DOHH2 (cell line): Measurements from ENCODE around the gene SHMT2.

Experiments
- H3F3A ChIP-seq: fragments of 200-600 bp; sonication (generic), shearing (Covaris generic); 2 replicates; pipeline ENCODE4 v1.6.0; 2016; ENCODE audit warnings: antibody characterized with exemption, mild to moderate bottlenecking; ENCODE audit not compliant: control insufficient read depth, insufficient read depth
- H3K27ac ChIP-seq: fragments of 200-600 bp; sonication (generic); 2 replicates; pipeline ENCODE4 v1.5.1; 2014; ENCODE audit warnings: low read depth, mild to moderate bottlenecking, low read length, moderate library complexity
- H3K27me3 ChIP-seq: fragments of 200-600 bp; sonication (generic); 2 replicates; pipeline ENCODE4 v1.6.1; 2014; ENCODE audit warnings: mild to moderate bottlenecking, low read length, mixed read lengths; ENCODE audit not compliant: control insufficient read depth
- H3K36me3 ChIP-seq: fragments of 200-600 bp; sonication (generic); 2 replicates; pipeline ENCODE4 v1.6.1; 2014; ENCODE audit warnings: mild to moderate bottlenecking, low read length, moderate library complexity, mixed read lengths; ENCODE audit not compliant: control insufficient read depth
- H3K4me1 ChIP-seq: fragments of 200-600 bp; sonication (generic); 2 replicates; pipeline ENCODE4 v1.6.1; 2014; ENCODE audit warnings: mild to moderate bottlenecking, low read length, mixed read lengths; ENCODE audit not compliant: control insufficient read depth
- H3K4me2 ChIP-seq: fragments of 200-600 bp; sonication (generic); 2 replicates; pipeline ENCODE4 v1.6.0; 2014; ENCODE audit warnings: mild to moderate bottlenecking, low read length, moderate library complexity
- H3K4me3 ChIP-seq: fragments of 200-600 bp; sonication (generic); 2 replicates; pipeline ENCODE4 v1.5.1; 2014; ENCODE audit warnings: mild to moderate bottlenecking, low read length, mixed read lengths
- H3K79me2 ChIP-seq: fragments of 200-600 bp; sonication (generic); 2 replicates; pipeline ENCODE4 v1.6.1; 2014; ENCODE audit warnings: mild to moderate bottlenecking, low read length, mixed read lengths; ENCODE audit not compliant: control insufficient read depth
- H3K9me2 ChIP-seq: fragments of 200-600 bp; sonication (generic); replicated peaks from 2 replicates; pipeline ENCODE4 v1.6.1; 2014; ENCODE audit warnings: mild to moderate bottlenecking, low read length, mixed read lengths; ENCODE audit not compliant: control insufficient read depth
- H3K9me3 ChIP-seq: fragments of 200-600 bp; sonication (generic); 2 replicates; pipeline ENCODE4 v1.6.1; 2014; ENCODE audit warnings: antibody characterized with exemption, low read length, mixed read lengths; ENCODE audit not compliant: control insufficient read depth, insufficient read depth
- H4K20me1 ChIP-seq: fragments of 200-600 bp; sonication (generic); 2 replicates; pipeline ENCODE4 v1.6.0; 2014; ENCODE audit warnings: low read depth, mild to moderate bottlenecking, antibody characterized with exemption, low read length, moderate library complexity; ENCODE audit not compliant: control insufficient read depth, insufficient read depth
- CTCF ChIP-seq: fragments of 200-600 bp; sonication (generic); IDR thresholded peaks from one replicate; pipeline ENCODE4 v1.5.1; 2014; ENCODE audit warnings: antibody characterized with exemption, mild to moderate bottlenecking, low read depth, low read length; ENCODE audit not compliant: poor library complexity, severe bottlenecking
- EZH2phosphoT487 ChIP-seq: fragments of 200-600 bp; sonication (generic); IDR thresholded peaks from 2 replicates; pipeline ENCODE4 v1.6.1; 2017; ENCODE audit warnings: borderline replicate concordance, mild to moderate bottlenecking, antibody characterized with exemption, low read length, moderate library complexity, mixed read lengths

Gene SHMT2

GRCh38 chr12:57214398-57214781, 15.1 kb upstream of the SHMT2 start:
- H3K4me1 ChIP-seq = peaks cover 63% of the 10 kb centered on the region

GRCh38 chr12:57215065-57215464, 14.4 kb upstream of the SHMT2 start:
- H3K4me3 ChIP-seq = peak overlapping the region; percentile 73
- TF ChIP-seq EZH2phosphoT487 = no peak
- no peak for TF ChIP-seq CTCF
- H4K20me1 ChIP-seq = peaks cover 5% of the 10 kb centered on the region; the same call in 1 of the 2 replicates
- H3K4me1 ChIP-seq = peaks cover 69% of the 10 kb centered on the region
- no peaks in the 10 kb centered on the region for H3K9me3 ChIP-seq
- peak overlapping the region; percentile 88 for H3K4me2 ChIP-seq
- peaks cover 33% of the 10 kb centered on the region for H3K79me2 ChIP-seq
- no peaks in the 10 kb centered on the region for H3K27me3 ChIP-seq
- H3K36me3 ChIP-seq = peaks cover 11% of the 10 kb centered on the region
- H3F3A ChIP-seq = peaks cover 12% of the 10 kb centered on the region
- H3K9me2 ChIP-seq = no peaks in the 10 kb centered on the region
- H3K27ac ChIP-seq = no peak overlapping the region

More at GRCh38 chr12:57214398-57214781, 15.1 kb upstream of the SHMT2 start:
- no peaks in the 10 kb centered on the region for H3K27me3 ChIP-seq
- peaks cover 5% of the 10 kb centered on the region; the same call in 1 of the 2 replicates for H4K20me1 ChIP-seq
- H3K27ac ChIP-seq = no peak overlapping the region
- peaks cover 26% of the 10 kb centered on the region for H3K79me2 ChIP-seq
- H3K36me3 ChIP-seq = peaks cover 11% of the 10 kb centered on the region
- H3F3A ChIP-seq = peaks cover 12% of the 10 kb centered on the region
- peak; percentile 86 for TF ChIP-seq CTCF
- TF ChIP-seq EZH2phosphoT487 = no peak
- H3K4me2 ChIP-seq = peak overlapping the region; percentile 88
- peak overlapping the region; percentile 40 for H3K4me3 ChIP-seq
- H3K9me2 ChIP-seq = no peaks in the 10 kb centered on the region
- H3K9me3 ChIP-seq = no peaks in the 10 kb centered on the region

DNA sequence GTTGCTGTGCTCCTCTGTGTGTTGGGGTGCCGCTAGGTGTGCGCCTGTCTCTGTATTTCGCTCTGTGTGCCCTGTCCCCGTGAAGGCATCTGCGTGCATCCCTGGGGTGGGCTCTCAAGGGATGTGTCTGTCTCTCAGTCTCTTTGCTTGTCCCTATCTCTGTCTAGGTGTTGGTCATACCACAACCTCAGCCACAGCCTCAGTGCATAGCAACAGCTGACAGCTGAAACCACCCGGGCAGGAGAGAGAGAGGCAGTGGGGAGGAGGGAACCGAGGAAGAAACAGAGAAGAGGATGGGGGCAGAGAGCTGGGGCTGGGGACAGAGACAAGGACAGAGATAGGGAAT, 13.9 kb upstream of the SHMT2 start:
- Histone ChIP-seq H3K27me3 (no peaks in the 10 kb centered on the region), H3K4me3 (peak overlapping the region; percentile 73), H3K9me2 (no peaks in the 10 kb centered on the region), H3K4me1 (peaks cover 71% of the 10 kb centered on the region), H3F3A (peaks cover 12% of the 10 kb centered on the region), H4K20me1 (peaks cover 5% of the 10 kb centered on the region; the same call in 1 of the 2 replicates), H3K9me3 (no peaks in the 10 kb centered on the region), H3K79me2 (peaks cover 35% of the 10 kb centered on the region), H3K27ac (peak overlapping the region; percentile 45), H3K4me2 (peak overlapping the region; percentile 88), H3K36me3 (peaks cover 11% of the 10 kb centered on the region)
- TF ChIP-seq CTCF = no peak
- TF ChIP-seq EZH2phosphoT487 = no peak
